GM19240 (cell line): ENCODE data around the gene EIF3I.

Source experiments
- DNase-seq: peaks from one replicate; pipeline ENCODE4 v3.0.0; 2011; ENCODE audit warnings: low spot score; ENCODE audit not compliant: insufficient read length

Gene EIF3I

GRCh38 chr1:32221980-32222755, at the start of gene EIF3I, which contains the start of gene TMEM234:
Gene EIF3I (plus strand): TSS chr1:32222407. CDS start chr1:32222442, 35 bp downstream.
Gene TMEM234 (minus strand): TSS chr1:32222353. CDS start chr1:32222322, 31 bp downstream.
- peak; percentile 96 for DNase-seq

- DNase-seq = no peak
These were observed 49.5 kb upstream of the EIF3I start for GRCh38 chr1:32172621-32173245.

GRCh38 chr1:32178380-32179192, 43.6 kb upstream of the EIF3I start:
- no peak for DNase-seq

GRCh38 chr1:32179193-32179442, 43.1 kb upstream of the EIF3I start:
- DNase-seq = no peak

DNA sequence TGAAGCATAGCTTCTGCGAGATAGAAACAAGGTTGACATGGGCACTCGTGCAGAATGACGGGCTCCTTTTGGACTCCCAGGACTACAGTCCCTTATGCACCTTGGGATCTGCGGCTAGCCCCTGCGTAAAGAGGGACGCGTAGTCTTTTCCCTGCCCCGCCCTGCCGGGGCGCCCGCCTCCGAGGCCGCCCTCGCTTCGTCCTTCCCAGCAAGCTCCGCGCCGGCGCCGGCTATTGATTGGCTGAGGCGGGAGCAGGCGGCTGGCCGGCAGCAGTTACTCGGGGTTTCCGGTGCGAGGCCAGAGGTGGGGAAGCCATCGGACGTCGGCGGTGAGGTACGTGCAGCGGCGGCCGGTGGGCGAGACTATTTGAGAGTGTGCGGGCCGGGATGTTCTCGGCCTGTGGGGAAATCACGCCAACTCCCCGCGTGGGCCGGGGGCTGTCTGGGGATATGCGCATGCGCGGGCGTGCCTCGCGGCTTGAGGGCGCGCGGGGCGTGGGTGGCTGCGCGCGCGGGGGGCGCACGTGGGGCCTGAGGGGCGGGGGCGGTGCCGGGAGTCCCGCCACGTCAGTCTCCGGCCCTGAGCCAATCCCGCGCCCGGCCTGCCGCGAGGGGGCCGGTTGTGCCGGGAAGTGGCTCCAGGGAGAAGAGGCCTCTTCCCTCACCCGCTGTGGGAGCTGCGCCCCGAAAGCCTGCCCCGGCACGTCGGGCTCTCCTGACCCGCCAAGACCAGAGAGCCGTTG, 42.6 kb upstream of the EIF3I start, which contains the start of gene TXLNA:
TXLNA (plus strand) TSS at position 233 of the 743 bp plus-strand sequence. CDS start 671 bp downstream, outside the sequence.
- peak; percentile 97 for DNase-seq

DNA sequence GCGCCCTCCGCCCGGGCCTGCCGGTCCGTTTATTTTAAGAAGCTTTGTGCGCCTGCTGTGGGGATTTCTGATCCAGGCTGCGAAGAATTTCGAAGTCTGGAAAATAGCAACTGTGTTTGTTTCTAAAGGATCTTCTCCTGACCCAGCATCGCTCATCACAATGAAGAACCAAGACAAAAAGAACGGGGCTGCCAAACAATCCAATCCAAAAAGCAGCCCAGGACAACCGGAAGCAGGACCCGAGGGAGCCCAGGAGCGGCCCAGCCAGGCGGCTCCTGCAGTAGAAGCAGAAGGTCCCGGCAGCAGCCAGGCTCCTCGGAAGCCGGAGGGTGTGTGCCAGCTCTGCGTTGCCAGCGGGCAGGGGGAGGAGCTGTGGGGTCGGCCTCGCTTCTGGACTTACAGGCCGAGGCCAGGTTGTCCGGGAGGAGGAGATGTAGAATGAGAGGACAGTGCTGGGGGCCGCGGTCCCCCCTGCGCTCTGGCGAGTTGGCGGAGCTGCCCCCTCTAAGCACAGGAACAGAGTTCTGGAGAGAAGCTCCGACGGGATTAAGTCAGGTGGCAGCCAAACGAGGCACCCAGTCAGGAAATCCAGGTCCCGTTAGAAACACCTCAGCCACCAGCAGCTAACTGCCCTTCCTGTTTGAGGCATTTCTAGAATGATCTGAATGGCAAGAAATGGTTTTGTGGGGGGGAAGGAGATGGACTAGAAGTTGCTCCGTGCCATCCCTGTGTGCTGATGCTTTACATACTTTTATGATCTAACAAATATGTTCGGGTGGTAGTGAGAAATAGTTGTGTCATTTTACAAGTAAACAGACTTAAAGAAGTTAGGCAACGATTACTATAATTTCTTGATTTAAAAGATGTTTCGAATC, 41.8 kb upstream of the EIF3I start:
- DNase-seq = no peak

- no peak for DNase-seq
These were observed 41.1 kb upstream of the EIF3I start for GRCh38 chr1:32181065-32181464.

DNA sequence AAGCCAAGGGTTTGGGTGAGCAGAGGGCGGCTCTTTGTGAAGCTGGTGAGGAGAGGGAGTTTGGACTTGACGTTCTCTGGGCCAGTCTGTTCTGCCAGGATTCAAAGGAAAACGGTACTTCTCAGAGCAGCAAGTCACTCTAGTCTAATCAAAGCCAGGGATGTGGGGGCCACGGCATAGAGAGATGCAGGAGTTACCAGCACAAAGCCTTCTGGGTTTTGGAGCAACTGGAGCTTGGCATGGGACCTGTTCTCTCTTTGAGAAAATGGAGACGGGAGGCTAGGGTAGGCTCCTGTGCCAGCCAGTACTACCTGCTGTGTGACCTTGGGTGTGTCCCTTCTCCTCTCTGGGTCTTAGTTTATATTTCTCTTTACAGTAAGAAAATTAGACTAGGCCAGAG, 40.6 kb upstream of the EIF3I start:
- DNase-seq = no peak

GRCh38 chr1:32182060-32182459, 40.1 kb upstream of the EIF3I start:
- no peak for DNase-seq

- DNase-seq = no peak
These were observed 37.6 kb upstream of the EIF3I start for GRCh38 chr1:32184650-32185049.

DNA sequence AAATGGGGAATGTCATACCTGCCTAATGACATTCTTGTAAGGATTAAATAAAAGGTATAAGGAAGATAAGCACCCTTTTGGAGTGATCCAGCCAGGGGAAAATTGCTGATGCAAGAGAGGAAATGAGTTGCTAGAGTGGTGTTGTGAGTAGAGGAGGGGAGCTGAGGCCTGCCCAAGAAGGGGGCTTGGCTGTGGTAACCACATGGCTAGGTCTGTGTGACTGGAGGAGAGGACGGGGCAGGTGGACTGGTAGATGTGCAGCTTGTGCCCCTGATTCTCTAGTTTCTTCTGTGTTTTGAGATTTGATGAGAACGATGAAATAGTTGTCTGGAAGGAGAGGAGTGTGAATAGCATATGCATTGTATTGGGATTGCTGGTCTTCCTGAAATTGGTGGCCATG, 36.1 kb upstream of the EIF3I start:
- DNase-seq = no peak

DNA sequence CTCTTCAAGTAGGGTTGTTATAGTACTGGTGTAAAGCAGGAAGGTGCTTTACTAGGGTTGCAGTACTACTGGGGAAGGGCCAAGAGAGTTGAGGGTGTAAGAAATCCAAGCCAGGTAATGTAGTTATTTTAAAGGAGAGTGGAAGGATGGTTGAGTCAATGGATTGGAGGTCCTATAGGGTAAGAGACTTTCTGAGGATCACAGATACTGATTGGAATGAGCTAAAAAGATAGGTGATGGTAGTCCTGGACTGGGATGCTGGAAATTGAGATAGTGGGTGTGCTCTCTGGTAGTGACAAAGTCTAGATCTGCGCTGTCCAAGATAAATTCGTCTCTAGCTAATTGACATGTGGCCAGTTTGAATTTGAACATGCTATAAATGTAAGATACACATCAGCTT, 35.7 kb upstream of the EIF3I start:
- no peak for DNase-seq

DNA sequence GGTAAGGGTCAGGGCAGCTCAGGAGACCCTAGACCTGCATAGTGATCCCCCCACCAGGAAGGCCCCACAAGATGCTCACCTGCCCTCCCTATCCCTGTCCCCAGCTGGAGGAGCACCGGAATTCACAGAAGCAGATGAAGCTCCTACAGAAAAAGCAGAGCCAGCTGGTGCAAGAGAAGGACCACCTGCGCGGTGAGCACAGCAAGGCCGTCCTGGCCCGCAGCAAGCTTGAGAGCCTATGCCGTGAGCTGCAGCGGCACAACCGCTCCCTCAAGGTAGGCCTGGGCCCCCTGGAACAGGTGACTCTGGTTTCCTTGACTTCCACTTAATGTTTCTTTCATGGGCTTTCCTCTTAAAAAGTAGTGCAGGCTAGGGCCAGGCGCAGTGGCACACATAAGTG, 34.4 kb upstream of the EIF3I start:
- DNase-seq = no peak

DNA sequence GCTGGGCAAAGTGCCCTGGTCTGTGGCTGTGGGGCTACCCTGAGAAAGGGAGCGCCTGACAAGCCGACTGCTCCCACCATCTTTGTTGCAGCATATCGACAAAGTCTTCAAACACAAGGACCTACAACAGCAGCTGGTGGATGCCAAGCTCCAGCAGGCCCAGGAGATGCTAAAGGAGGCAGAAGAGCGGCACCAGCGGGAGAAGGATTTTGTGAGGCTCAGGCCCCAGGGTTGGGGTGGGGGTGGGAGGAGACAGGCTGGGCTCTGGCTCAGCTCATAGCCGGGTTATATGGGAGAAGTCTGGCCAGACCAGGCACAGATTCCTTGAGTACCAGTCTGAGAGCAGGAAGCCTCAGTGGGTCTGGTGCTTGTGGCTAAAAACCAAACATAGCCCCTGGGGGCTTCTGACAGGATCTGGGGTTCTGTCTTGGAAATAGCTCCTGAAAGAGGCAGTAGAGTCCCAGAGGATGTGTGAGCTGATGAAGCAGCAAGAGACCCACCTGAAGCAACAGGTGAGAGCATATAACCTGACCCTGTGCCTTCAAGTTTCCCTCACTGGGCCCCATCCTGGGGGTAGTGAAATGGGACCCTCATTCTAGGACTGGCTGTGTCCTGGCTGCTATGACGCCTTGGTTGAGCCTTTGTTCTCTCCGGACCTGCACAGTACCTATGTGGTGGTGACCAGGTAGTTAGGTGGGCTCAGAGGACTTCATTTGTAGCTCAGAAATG, 29.8 kb upstream of the EIF3I start:
- DNase-seq = no peak

GRCh38 chr1:32194984-32195383, 27.2 kb upstream of the EIF3I start:
- DNase-seq = no peak

DNA sequence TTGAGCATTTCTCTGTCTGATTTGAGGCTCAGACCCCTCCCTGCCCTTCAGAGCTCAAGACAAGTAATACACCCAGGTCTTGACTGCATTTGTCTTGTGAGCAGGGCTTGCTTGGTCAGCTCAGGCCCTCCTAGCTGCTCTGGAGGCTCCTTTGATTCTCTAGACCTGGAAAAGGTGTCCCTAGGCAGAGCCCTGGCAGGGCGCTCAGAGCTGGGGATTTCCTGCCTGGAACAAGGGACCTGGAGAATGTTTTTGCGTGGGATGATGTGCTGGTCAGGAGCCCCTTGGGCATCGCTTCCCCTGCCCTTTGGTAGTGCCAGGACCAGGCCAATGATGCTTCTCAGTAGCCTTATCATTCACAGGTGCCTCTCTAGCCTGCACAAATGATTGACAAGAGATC, 26.7 kb upstream of the EIF3I start:
- no peak for DNase-seq

GRCh38 chr1:32195972-32196823, 26.0 kb upstream of the EIF3I start:
- DNase-seq = no peak

DNA sequence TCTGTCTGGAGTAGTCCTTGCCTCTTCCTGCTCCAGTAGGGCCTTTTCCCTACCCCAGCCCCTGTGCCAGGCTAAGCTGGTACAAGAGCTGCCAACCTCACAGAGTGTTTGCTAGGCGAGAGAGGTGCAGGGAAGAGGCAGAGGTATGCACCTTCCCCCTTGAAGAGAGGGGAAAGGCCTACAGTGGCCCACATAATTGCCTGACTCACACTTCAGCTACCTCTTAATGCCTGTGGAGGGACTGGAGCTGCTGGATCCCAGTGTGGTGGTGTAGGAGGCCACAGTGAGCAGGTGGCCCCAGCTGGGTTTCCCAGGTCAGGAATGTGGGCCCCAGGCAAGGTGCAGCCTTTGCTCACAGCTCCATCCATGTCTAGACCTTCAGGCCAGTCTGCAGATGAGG, 25.1 kb upstream of the EIF3I start:
- no peak for DNase-seq

- DNase-seq = no peak
These were observed 24.4 kb upstream of the EIF3I start for GRCh38 chr1:32197837-32198236.
